BLaER1 treated with 17β-estradiol and CSF1 and Interleukin-3, amounts not matched to agents 10 nM and 100 nM (cell line): ENCODE results near the gene CFAP100.
A peak's percentile ranks its signal among the peaks of the same experiment; 100 is the strongest.

ENCODE experiments used
- H3K27ac ChIP-seq, 11 experiments: shearing (Covaris generic); formaldehyde crosslinking; 2 replicates each; pipeline ENCODE4 v1.8.1; 2022
- H3K27me3 ChIP-seq, 11 experiments: shearing (Covaris generic); formaldehyde crosslinking; 2 replicates each; pipeline ENCODE4 v1.8.1; 2022
- H3K36me3 ChIP-seq, 11 experiments: shearing (Covaris generic); formaldehyde crosslinking; 2 replicates each; pipeline ENCODE4 v1.8.1; 2022
- H3K4me1 ChIP-seq, 10 experiments: shearing (Covaris generic); formaldehyde crosslinking; 2 replicates each; pipeline ENCODE4 v1.8.1; 2022
- H3K4me2 ChIP-seq, 11 experiments: shearing (Covaris generic); formaldehyde crosslinking; 2 replicates each; pipeline ENCODE4 v1.8.1; 2022
- H3K4me3 ChIP-seq, 10 experiments: shearing (Covaris generic); formaldehyde crosslinking; 2 replicates each; pipeline ENCODE4 v1.8.1; 2022
- H3K9ac ChIP-seq, 11 experiments: shearing (Covaris generic); formaldehyde crosslinking; 2 replicates each; pipeline ENCODE4 v1.8.1; 2022
- H3K9me3 ChIP-seq, 11 experiments: shearing (Covaris generic); formaldehyde crosslinking; replicated peaks in 1 of 11; 2 replicates each; pipeline ENCODE4 v1.8.1; 2022
- H4K20me1 ChIP-seq, 11 experiments: shearing (Covaris generic); formaldehyde crosslinking; 2 replicates each; pipeline ENCODE4 v1.8.1; 2022
- Cebpa-rat ChIP-seq, 11 experiments: shearing (Covaris generic); IDR thresholded peaks; 2 replicates each; pipeline ENCODE4 v1.8.1; 2022

CFAP100 gene

DNA sequence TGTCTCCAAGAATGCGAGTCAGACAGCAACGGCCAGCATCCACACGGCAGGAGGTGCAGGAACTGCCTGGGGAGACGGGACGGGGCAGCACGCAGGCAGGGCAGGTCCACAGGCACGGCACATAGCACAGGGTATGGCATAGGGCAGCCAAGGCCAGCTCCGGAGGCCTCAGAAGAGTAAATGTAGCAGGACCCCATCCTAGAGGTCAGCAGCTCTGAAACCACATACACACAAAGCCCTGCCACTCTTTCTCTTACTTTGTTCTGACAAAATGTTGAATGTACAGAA lies 54.1 kb downstream of the CFAP100 start:
- Histone ChIP-seq H3K4me3 (no peak overlapping the region), H3K27me3 (no peaks in the 10 kb centered on the region), H3K27ac (no peak overlapping the region), H3K36me3 (peaks cover 49 to 82% (median 64%) of the 10 kb centered on the region in 11 experiments), H3K4me2 (no peak overlapping the region), H3K9ac (no peak overlapping the region), H3K4me1 (no peaks in the 10 kb centered on the region), H3K9me3 (no peaks in the 10 kb centered on the region), H4K20me1 (peaks cover 30 to 99% (median 65%) of the 10 kb centered on the region in 11 experiments; a peak in 21 of 22 replicates)
- TF ChIP-seq Cebpa-rat (IDR thresholded peaks at IDR 0.05), result no peak

DNA sequence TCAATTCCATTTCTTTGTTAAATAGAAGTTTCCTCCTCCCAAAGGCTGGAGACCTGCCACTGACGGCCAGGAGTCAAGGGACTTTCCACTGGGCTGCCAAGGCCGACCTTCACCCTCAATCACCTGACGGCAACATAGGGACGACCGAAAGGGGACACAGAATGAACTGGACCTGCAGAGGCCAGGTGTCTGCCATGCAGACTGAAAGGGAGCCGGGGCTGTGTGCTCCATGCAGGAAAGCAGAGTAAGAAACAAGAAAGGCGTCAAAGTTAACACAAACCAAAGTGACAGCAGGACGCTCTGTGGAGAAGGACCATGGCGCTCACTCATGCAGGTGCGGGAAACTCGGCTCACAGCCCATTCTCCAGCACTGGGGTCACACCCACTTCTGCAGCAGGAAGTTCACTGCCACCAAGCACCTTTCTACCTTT lies 54.9 kb downstream of the CFAP100 start:
- TF ChIP-seq Cebpa-rat (IDR thresholded peaks at IDR 0.05), result no peak
- Histone ChIP-seq H4K20me1 (peaks cover 36 to 97% (median 71%) of the 10 kb centered on the region in 11 experiments; a peak in 21 of 22 replicates), H3K9ac (no peak overlapping the region), H3K4me1 (no peaks in the 10 kb centered on the region), H3K27ac (no peak overlapping the region), H3K4me2 (no peak overlapping the region), H3K4me3 (no peak overlapping the region), H3K36me3 (peaks cover 56 to 90% (median 69%) of the 10 kb centered on the region in 11 experiments), H3K9me3 (no peaks in the 10 kb centered on the region), H3K27me3 (no peaks in the 10 kb centered on the region)

DNA sequence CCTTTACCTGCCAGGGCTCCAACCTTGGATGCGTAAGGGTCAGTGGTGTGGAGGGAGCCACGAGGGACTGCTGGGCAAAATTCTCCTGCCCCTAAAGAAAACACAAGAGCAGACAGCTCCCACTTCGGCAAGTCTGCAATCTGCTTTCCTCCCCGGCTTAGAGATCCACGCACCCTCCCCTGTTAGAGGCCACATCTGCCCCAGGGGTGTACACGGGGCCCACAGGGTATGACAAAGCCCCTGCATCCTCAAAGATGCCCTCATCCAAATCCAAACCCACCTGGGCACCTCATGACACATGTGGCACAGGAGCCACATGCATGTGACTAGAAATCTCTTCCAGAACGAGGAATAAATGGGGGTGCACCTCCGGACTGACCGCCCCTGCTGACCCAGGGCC lies 55.5 kb downstream of the CFAP100 start:
- H3K36me3 ChIP-seq, result peaks cover 62 to 94% (median 74%) of the 10 kb centered on the region in 11 experiments
- no peak overlapping the region for H3K4me2 ChIP-seq
- H3K4me3 ChIP-seq, result no peak overlapping the region
- H3K9me3 ChIP-seq, result no peaks in the 10 kb centered on the region
- H3K27me3 ChIP-seq, result no peaks in the 10 kb centered on the region
- H3K27ac ChIP-seq, result no peak overlapping the region
- no peak overlapping the region for H3K9ac ChIP-seq
- H4K20me1 ChIP-seq, result peaks cover 42 to 97% (median 77%) of the 10 kb centered on the region in 11 experiments; a peak in 21 of 22 replicates
- no peak for TF ChIP-seq Cebpa-rat (IDR thresholded peaks at IDR 0.05)
- H3K4me1 ChIP-seq, result no peaks in the 10 kb centered on the region

DNA sequence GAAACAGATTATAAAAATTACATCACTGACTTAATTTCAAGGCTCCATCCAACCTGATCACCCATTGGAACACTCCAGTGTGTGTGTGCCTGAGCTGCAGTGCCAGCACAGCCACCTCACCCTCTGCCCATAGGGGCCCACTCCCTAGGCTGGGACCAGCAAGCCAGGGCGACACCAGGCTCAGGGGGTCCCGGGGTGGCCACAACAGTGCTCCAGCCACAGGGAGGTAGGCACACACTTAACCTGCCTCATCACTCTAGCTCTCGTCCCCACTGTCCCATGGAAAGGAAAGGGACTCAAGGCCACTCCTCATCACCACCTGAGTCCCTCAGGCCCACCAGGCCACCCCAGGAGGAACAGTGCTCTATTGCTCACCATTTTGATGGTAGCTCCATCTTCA lies 56.0 kb downstream of the CFAP100 start:
- no peaks in the 10 kb centered on the region for H3K9me3 ChIP-seq
- H3K36me3 ChIP-seq, result peaks cover 67 to 94% (median 80%) of the 10 kb centered on the region in 11 experiments
- no peak overlapping the region for H3K4me2 ChIP-seq
- H3K9ac ChIP-seq, result no peak overlapping the region
- H3K27me3 ChIP-seq, result no peaks in the 10 kb centered on the region
- H3K4me3 ChIP-seq, result no peak overlapping the region
- H4K20me1 ChIP-seq, result peaks cover 47 to 97% (median 82%) of the 10 kb centered on the region in 11 experiments; a peak in 21 of 22 replicates
- H3K4me1 ChIP-seq, result no peaks in the 10 kb centered on the region
- H3K27ac ChIP-seq, result no peak overlapping the region
- TF ChIP-seq Cebpa-rat (IDR thresholded peaks at IDR 0.05), result no peak

DNA sequence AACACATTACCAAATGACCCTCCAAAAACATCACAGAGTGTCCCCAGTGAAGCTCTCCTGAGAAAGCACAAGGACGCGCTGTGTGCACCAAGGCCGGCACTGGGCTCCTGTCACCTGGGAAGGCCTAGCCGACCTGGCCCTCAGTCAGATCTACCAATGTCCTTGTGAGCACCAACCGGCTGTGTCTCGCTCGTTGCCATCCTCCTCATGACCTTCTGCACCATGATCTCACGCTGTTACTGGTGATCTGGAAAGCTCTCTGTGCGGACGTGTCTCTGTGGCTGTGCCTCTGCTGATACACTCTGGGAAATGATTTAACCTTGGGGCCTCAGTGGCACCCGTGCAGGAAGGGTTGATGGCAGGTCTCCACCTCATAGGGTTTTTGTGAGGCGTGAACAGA lies 56.8 kb downstream of the CFAP100 start:
- no peaks in the 10 kb centered on the region for H3K9me3 ChIP-seq
- H3K27me3 ChIP-seq, result no peaks in the 10 kb centered on the region
- peaks cover 74 to 94% (median 87%) of the 10 kb centered on the region in 11 experiments for H3K36me3 ChIP-seq
- H3K9ac ChIP-seq, result no peak overlapping the region
- no peak overlapping the region for H3K4me3 ChIP-seq
- H4K20me1 ChIP-seq, result peaks cover 55 to 97% (median 84%) of the 10 kb centered on the region in 11 experiments
- H3K4me1 ChIP-seq, result no peaks in the 10 kb centered on the region
- H3K27ac ChIP-seq, result no peak overlapping the region
- H3K4me2 ChIP-seq, result no peak overlapping the region
- no peak for TF ChIP-seq Cebpa-rat (IDR thresholded peaks at IDR 0.05)

DNA sequence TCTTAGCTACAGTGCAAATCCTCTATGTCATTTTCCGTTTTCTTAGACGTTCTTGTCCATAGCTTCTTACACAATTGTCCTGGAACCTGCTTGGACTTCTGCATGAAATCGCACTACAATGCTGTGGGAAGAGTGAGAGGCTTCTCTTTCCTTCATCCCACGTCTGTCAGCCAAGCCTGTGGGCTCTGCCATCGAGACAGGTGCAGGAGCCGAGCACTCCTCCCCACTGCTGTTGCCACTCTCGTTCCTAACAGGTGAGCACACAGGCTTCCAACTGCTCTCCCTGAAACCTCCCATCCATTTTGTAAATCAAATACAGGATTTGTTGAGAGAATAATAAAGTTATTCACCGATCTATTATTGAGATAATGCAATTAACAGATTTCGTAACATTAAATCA lies 57.5 kb downstream of the CFAP100 start:
- Histone ChIP-seq H3K36me3 (peaks cover 81 to 100% (median 93%) of the 10 kb centered on the region in 11 experiments), H4K20me1 (peaks cover 62 to 97% (median 85%) of the 10 kb centered on the region in 11 experiments)
- TF ChIP-seq Cebpa-rat (IDR thresholded peaks at IDR 0.05), result 0 out of 22 replicates have a peak, but pooled peaks of 1 of the 11 experiments have one; percentile 11

DNA sequence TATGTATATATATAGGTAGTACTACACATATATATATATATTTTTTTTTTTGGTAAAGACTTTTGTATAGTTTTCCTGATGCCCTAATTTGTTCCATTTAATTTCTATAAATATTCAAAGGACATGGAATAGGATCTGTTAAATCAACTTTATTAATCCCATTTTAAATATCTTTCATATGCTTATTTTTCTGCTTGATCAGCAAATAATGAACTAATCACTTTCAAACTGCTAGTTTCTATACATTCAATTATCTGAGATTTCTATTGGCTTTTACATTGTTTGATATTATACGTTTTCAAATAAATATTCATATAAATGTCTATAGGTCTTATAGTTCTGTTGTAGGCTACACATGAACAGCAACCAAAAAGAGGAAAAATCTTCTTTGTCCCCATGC lies 59.3 kb downstream of the CFAP100 start:
- no peak for TF ChIP-seq Cebpa-rat (IDR thresholded peaks at IDR 0.05)
- H3K4me2 ChIP-seq, result no peak overlapping the region
- H3K27me3 ChIP-seq, result no peaks in the 10 kb centered on the region
- H3K9me3 ChIP-seq, result no peaks in the 10 kb centered on the region
- peaks cover 94 to 100% (median 96%) of the 10 kb centered on the region in 11 experiments for H3K36me3 ChIP-seq
- no peak overlapping the region for H3K4me3 ChIP-seq
- H4K20me1 ChIP-seq, result peaks cover 77 to 98% (median 95%) of the 10 kb centered on the region in 11 experiments
- no peak overlapping the region for H3K9ac ChIP-seq
- no peak overlapping the region for H3K27ac ChIP-seq
- no peaks in the 10 kb centered on the region for H3K4me1 ChIP-seq

More for the DNA sequence above, 57.5 kb downstream of the CFAP100 start:
- no peaks in the 10 kb centered on the region for H3K4me1 ChIP-seq
- H3K27ac ChIP-seq, result no peak overlapping the region
- H3K4me3 ChIP-seq, result no peak overlapping the region
- no peak overlapping the region for H3K9ac ChIP-seq
- H3K4me2 ChIP-seq, result no peak overlapping the region
- H3K27me3 ChIP-seq, result no peaks in the 10 kb centered on the region
- no peaks in the 10 kb centered on the region for H3K9me3 ChIP-seq

DNA sequence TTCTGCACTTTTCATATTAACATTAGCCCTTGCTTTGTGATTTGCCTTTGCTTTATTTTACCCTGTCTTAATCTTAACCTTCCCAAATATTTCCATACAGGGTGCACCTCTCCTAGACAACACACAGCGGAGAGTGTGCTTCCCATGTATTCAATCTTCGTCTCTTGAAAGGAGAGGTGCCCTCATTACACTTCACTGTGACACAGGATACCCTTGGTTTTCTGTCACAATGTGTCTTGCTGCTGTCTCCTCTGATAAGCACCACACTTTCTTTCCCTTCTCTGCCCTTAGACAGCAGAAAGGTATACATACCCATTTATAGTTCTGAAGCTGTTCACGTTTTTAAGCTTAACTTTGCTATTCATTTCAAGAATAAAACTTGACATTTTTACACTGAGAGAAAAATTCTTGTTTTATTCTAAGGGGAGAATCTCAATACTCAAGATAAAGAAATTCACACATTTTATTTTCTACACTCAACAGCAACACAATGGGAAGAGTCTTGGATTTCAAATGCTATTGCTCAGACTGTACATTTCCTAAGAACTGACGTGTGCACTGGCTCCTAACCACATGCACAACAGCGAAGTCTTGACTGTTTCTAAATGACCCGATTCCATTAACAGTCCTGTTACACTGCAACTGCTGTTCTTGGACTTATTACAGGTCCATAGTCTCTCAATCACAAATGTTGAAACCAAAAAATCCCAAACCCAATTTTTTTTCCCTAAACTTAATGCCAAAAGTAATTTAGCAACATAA lies 59.9 kb downstream of the CFAP100 start:
- Histone ChIP-seq H3K9ac (no peak overlapping the region; a peak in 1 of 22 replicates), H4K20me1 (peaks cover 79 to 98% (median 95%) of the 10 kb centered on the region in 11 experiments), H3K27ac (no peak overlapping the region), H3K4me1 (no peaks in the 10 kb centered on the region), H3K36me3 (peaks cover 95 to 100% (median 96%) of the 10 kb centered on the region in 11 experiments), H3K9me3 (no peaks in the 10 kb centered on the region), H3K4me2 (no peak overlapping the region), H3K27me3 (no peaks in the 10 kb centered on the region), H3K4me3 (no peak overlapping the region)
- no peak for TF ChIP-seq Cebpa-rat (IDR thresholded peaks at IDR 0.05)

DNA sequence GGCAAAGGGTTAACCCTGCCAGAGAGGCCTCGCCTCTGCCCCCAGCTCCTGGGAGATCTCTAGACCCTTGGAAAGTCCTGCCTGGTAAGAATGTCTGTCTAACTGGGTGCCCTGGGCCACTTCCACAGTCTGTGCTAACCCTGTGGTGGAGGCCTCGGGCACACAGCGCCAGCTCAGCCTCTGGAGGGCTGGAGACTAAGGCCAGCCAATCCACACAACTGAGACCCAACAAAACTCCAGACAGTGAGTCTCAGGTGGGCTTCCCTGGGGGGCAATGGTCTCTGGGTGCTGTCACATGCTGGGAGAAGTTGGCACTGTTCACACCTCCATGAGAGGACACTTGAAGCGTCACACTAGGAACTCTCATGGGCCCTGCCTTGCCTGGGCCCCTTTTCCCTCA lies 61.5 kb downstream of the CFAP100 start:
- no peak for TF ChIP-seq Cebpa-rat (IDR thresholded peaks at IDR 0.05)
- no peak overlapping the region for H3K4me2 ChIP-seq
- H3K36me3 ChIP-seq, result peaks cover 95 to 100% (median 96%) of the 10 kb centered on the region in 11 experiments
- H3K4me3 ChIP-seq, result no peak overlapping the region
- H3K9me3 ChIP-seq, result no peaks in the 10 kb centered on the region
- H3K4me1 ChIP-seq, result no peaks in the 10 kb centered on the region
- H4K20me1 ChIP-seq, result peaks cover 78 to 98% (median 95%) of the 10 kb centered on the region in 11 experiments
- H3K27me3 ChIP-seq, result no peaks in the 10 kb centered on the region
- H3K9ac ChIP-seq, result no peak overlapping the region
- no peak overlapping the region for H3K27ac ChIP-seq
